Right kidney (tissue), 1 donor: ENCODE data around the gene CABP4.
"Not testable (repeated sequence)": the region's sequence is repeated elsewhere in the genome, so short reads cannot be mapped to it uniquely, and the experiment has no call there.

ENCODE experiments used
- DNase-seq: peaks from one replicate; pipeline ENCODE4 v3.0.0-alpha.2; 2016

Gene CABP4

DNA sequence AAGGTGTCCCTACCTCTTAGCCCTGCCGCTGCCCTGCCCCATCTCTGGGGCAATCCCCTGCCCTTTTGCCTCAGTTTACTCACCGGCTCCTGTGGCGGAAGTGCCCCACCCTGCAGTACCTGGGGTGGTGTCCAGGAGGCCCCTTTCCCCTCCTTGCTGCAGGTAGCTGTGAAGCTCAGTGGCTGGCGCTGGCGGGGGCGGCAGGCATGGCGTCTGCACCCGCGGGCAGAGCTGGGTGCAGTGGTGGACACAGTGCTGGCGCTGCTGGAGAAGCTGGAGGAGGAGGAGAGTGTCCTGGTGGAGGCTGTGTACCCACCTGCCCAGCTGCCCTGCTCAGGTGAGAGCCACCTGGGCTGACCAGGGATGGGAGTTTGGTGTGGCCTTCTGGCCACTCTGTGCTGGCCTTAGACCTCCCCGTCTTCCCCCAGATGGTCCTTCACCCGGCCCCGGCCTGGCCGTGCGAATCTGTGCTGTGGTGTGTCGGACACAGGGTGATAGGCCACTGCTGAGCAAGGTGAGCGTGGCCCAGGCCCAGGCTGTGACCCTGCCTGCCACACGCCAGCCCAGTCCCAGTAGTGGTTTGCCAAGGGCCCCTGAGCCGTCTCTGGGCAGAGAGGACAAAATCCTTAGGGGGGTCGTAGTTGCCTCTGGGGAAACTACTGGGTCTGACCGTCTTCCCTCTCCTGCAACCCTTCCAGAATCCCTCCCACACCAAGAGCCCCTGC is 35.7 kb upstream of the CABP4 start:
- no peak for DNase-seq

DNA sequence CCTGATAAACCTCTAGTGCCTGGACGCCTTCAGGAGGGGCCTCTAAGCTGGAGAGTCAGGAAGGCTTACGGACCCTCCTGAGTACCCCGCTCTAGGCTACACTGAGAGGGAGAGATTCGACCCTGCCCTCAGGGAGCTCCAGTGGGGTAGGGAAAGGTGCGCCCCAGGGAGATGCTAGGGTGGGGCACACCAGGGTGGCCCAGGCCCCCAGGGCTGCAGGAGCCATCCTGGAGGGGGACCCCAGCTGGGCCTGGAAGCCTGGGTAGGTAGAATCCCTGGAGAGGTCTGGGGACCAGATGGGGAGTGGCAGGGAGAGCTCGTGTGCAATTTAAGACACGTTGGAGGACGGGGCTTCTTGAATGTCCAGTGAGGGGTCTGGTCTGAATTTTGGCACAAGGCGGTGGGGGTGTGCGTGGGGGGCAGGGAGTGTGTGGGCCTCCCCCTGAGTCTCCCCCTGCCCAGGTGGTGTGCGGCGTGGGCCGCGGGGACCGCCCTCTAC is 35.0 kb upstream of the CABP4 start:
- DNase-seq: peak; percentile 54

DNA sequence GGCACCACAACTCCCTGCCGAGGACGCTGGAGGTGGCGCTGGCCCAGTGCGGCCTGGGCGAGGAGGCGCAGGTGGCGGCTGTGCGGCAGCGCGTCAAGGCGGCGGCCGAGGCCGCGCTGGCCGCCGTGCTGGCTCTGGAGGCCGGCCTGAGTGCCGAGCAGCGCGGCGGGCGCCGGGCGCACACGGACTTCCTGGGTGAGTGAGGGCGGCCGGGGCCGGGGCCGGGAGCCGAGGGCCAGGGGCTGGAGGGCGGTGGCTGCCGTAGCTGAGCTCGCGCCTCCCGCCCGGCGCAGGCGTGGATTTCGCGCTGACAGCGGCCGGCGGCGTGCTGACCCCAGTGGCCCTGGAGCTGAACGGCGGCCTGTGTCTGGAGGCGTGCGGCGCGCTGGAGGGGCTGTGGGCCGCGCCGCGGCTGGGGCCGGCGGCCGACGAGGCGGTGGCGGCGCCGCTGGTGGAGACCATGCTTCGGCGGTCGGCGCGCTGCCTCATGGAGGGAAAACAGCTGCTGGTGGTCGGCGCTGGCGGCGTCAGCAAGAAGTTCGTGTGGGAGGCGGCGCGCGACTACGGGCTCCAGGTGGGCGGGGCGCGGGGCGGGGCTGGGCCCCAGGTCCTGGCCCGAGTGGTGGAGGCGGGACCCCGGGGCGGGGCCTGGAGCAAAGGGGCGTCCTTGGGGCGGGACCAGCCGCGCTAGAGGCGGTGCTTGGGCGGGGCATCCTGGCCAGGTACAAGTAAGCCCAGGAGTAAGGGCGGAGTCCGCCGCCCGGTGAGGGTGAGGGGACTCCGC is 34.3 kb upstream of the CABP4 start:
- DNase-seq: peak; percentile 84

DNA sequence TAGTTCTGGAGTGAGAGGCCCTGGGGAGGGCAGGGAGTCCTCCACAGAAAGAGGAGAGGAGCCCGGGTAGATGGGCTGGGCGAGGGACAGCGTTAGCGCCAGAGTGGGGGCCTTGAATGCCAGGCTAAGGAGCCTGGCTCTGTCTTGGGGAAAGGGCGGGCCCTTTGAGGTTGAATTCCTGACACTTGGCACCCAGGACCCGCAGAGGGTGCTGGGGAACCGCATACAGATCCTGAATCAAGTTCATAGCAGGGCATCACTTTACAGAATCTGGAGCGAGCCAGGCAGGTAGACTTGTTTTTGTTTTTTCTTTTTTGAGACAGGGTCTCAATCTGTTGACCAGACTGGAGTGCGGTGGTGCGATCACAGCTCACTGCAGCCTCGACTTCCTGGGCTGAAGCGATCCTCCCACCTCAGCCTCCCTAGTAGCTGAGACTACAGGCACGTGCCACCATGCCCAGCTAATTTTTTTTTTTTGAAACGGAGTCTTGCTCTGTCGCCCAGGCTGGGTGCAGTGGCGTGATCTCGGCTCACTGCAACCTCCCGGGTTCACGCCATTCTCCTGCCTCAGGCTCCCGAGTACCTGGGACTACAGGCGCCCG is 33.6 kb upstream of the CABP4 start:
- no peak for DNase-seq

DNA sequence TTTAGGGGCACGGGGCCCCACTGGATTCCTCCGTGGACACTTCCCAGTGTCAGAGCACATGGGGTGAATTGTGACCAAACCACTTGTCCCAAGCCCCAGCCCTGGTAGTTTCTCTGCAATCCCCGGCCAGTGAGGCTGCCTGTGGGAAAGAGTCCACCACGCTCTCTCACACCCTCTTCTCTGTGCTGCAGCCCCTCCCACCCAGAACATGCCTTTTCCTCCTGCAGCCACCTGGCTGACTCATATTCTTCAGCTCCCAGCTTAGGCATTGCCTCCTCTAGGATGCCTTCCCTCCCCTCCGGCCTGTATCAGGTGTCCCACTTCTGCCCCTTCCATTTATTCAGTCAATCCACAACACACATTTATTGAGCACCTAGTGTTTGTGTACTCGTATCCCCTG is 32.3 kb upstream of the CABP4 start:
- DNase-seq: no peak

DNA sequence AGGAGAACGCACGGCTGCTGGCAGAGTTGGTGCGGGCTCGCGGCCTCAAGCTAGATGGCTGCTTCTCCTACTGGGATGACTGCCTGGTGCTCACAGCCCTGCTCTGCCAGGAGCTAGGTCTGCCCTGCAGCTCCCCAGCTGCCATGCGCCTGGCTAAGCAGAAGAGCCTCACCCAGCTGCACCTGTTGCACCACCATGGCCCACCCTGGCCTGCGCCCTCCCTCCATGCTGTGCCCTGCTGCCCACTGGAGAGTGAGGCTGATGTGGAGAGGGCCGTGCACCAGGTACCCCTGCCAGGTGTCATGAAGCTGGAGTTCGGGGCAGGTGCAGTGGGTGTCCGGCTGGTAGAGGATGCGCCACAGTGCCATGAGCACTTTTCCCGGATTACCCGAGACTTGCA is 31.7 kb upstream of the CABP4 start:
- DNase-seq: no peak

DNA sequence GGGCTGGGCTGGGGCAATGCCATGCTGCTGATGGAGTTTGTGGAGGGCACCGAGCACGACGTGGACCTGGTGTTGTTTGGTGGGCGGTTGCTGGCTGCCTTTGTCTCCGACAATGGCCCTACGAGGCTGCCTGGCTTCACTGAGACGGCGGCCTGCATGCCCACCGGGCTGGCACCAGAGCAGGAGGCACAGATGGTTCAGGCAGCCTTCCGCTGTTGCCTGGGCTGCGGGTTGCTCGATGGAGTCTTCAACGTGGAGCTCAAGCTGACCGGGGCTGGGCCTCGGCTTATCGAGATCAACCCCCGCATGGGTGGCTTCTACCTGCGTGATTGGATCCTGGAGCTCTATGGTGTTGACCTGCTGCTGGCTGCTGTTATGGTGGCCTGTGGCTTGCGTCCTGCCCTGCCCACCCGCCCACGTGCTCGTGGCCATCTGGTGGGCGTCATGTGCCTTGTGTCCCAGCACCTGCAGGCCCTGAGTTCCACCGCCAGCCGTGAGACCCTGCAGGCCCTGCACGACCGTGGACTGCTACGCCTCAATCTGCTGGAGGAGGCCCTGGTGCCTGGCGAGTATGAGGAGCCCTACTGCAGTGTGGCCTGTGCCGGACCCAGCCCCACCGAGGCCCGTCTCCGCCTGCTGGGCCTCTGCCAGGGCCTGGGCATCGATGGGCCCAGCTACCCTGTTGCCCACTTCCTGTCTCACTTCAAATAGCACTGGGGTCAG is 31.1 kb upstream of the CABP4 start:
- no peak for DNase-seq

DNA sequence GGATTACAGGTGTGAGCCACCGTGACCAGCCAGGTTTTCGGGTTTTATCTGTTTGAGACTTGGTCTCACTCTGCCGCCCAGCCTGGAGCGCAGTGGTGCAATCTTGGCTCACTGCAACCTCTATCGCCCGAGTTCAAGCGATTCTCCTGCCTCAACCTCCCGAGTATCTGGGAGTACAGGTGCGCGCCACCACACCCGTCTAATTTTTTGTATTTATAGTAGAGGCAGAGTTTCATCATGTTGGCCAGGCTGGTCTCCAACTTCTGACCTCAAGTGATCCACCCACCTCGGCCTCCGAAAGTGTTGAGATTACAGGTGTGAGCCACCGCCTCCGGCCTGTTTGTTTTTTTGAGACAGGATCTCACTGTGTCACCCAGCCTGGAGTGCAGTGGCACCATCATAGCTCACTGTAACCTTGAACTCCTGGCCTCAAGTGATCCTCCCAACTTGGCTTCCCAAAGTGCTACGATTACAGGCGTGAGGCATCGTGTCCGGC is 27.7 kb upstream of the CABP4 start:
- DNase-seq: not testable (repeated sequence)

DNA sequence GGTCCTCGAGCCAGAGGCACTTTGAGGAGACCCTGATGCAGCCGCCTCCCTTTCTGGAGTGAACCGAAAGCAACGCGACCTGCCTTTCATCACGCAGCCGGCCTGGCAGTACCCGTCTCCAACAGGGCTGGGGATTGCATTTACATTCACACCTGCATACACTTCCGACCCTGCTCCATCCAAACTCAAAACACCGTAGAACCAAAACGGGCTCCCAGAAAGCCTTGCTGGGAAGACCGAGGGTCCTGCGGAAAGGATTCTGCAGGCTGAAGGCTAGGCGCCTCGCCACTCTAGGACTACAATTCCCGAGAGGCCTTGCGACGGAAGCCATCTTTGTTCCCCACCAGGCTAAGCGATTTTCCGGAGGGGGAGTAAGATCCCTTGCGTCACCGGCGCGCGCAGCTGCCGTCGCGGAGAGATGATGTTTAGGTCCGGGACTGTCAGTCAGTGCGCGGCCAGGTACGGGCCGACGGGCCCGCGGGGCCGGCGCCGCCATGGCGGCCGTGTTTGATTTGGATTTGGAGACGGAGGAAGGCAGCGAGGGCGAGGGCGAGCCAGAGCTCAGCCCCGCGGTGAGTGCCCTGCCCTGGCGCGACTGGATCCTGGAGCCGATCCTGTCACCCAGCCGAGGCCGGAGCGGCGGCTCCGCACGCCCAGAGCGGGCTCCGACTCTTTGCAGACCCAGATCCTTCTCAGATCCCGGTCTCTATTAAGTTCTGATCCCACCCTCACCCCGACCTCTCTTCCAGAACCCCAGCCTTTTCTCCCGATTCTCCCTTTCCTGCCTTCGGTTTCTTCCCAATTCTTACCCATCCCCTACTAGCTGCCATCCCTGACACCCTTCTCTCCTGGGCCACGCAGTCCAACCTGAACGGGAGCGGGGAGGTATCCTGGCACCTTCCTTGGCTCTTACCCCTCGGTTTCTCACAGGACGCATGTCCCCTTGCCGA is 26.8 kb upstream of the CABP4 start, which contains the start of gene RPS6KB2:
TSS of gene RPS6KB2 (plus strand) at position 443 of the 950 bp plus-strand sequence. CDS start at position 495, 52 bp downstream.
- peak; percentile 97 for DNase-seq

DNA sequence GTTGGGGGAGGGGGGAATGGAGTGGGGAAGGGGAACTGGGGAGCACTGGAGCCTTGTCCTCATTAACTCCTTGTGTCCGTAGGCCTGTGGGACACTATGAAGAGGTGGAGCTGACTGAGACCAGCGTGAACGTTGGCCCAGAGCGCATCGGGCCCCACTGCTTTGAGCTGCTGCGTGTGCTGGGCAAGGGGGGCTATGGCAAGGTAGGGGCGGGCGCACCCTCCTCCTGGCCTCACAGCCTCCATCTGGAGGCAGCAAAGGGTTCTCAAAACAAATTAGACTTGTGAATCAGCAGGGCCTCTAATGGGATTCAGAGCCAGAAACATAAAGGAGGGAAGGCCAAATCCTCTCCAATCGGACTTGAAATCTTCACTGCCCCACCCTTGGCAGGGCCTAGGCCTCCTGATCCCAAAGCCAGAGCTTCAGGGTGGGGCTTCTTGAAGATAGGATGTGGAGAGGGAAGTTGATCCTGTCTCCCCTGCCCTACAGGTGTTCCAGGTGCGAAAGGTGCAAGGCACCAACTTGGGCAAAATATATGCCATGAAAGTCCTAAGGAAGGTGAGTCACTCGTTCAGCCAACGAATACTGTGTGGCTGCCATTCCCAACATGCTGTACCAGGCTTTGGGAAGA is 26.0 kb upstream of the CABP4 start:
- DNase-seq: no peak

DNA sequence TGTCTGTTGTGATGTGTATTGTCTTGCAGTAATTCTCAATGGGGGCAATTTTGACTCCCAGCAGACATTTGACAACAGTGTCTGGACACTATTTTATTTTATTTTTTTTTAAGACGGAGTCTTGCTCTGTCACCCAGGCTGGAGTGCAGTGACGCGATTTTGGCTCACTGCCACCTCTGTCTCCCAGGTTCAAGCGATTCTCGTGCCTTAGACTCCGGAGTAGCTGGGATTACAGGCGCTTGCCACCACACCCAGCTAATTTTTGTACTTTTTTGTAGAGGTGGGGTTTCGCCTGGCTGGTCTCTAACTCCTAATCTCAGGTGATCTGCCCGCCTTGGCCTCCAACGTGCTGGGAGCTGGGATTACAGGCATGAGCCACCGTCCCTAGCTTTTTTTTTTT is 25.4 kb upstream of the CABP4 start:
- no peak for DNase-seq

DNA sequence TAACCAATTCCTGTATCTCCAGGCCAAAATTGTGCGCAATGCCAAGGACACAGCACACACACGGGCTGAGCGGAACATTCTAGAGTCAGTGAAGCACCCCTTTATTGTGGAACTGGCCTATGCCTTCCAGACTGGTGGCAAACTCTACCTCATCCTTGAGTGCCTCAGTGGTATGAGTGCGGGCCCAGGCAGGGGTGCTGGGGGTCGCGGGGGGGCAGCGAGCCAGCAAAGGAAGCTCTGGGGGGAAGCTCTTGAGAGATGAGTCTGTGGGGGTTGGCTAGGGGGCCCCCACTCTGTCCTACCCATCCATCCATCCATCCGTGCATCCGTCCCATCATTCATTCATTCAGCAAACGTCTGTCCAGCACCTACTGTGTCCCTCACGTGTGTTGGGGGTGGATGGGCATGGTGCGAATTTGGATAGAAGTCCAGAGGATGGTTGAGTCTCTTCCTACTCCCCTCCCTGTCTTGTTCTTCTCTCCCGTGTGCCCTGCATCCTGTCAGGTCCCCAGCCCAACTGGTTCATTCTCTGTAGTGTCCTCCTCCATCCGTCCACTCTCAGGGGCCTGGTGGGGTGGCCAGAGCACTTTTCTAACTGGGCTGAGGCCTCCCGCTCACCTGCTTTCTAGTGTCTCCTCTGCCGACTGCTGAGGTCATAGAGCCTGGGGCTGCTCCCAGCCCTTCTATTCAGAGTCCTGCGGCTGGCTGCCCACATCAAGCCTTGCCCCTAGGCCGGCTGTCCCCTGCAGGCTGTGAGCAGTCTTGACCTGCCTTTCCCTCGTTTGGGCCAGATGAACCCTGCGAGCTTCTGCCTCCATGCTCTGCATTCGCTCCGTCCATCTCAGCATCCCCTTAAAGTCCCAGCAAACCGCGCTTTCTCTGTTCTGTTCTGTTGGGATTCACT is 23.6 kb upstream of the CABP4 start:
- no peak for DNase-seq

DNA sequence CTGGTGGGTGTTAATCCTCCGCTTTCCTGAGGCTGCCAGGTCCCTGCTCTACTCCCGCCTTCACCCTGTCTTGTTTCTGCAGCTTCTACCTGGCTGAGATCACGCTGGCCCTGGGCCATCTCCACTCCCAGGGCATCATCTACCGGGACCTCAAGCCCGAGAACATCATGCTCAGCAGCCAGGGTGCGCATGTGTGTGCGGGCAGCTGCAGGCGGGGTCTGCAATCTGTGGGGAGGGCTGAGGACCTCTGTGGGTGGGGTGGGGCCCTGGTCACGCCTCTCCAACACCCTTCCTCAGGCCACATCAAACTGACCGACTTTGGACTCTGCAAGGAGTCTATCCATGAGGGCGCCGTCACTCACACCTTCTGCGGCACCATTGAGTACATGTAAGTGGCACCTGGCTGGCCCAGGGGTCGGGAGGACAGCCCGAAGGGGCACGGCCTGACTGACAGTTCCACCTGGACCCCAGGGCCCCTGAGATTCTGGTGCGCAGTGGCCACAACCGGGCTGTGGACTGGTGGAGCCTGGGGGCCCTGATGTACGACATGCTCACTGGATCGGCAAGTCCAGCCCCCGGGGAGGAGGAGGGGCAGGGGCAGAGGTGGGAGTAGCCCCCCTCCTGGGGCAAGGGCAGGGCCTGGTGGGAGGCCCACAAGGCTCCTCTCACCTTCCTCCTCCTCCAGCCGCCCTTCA is 22.4 kb upstream of the CABP4 start:
- DNase-seq: no peak

DNA sequence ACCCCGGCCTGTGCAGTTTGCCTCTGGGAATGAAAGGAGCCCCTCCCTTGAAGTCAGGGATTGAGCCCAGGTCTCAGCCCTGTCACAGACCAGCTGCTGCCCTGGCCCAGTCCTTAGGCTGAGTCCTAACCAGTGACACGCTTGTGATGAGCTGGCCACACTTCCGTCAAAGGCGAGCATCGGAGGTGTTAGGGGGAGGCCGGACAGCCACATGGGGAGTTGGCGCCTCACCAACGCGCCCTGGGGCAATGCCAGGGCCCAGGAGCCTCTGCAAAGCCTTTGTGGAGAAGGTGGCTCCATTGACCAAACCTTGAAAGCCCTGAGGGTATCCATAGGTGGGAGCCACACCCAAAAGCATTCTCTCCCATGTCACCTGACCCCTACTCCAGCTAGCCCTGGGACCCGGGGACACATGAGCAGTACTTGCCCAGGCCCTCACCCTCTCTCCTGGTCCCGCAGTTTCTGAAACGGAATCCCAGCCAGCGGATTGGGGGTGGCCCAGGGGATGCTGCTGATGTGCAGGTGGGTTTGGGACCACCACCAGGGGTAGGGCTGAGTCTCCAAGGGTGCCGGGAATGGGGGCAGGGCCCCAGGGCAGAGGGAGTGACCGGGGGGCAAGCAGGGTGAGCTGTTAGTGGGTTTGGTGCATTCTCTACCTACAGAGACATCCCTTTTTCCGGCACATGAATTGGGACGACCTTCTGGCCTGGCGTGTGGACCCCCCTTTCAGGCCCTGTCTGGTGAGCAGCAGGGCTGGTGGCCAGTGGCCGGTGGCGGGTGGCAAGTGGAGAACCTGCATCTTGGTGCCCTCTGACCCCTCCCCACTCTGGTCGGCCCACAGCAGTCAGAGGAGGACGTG is 21.4 kb upstream of the CABP4 start:
- DNase-seq: no peak

DNA sequence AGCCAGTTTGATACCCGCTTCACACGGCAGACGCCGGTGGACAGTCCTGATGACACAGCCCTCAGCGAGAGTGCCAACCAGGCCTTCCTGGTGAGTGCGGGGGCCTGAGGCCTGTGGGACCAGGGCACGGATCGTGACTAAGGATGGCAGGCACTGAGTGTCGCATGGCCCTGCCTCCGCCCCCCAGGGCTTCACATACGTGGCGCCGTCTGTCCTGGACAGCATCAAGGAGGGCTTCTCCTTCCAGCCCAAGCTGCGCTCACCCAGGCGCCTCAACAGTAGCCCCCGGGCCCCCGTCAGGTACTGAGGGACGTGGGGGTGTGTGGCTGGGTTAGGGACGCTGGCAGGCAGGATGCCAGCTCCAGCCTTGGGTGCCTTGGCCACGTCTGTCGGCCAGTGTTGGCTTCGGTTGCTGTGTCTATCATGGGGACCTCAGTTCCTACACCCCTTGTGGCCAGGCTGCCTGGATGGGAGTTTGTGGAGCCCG is 20.7 kb upstream of the CABP4 start:
- DNase-seq: no peak

DNA sequence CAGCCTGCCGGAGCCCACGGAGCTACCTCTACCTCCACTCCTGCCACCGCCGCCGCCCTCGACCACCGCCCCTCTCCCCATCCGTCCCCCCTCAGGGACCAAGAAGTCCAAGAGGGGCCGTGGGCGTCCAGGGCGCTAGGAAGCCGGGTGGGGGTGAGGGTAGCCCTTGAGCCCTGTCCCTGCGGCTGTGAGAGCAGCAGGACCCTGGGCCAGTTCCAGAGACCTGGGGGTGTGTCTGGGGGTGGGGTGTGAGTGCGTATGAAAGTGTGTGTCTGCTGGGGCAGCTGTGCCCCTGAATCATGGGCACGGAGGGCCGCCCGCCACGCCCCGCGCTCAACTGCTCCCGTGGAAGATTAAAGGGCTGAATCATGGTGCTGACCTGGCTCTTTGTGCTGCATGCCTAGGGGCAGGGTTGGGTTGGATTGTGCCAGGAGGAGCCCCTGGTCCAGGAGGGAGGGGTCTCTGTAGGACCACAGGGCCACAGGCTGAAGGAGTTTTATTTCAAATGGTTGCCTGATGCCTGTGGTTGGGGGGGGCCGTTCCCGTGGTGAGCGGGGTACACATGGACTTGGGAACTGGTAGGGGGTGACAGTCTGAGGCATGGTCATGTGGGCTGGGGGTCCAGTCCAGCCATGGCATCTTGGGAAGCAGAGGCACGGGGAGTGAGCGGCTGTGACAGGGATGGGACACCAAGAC is 20.0 kb upstream of the CABP4 start:
- no peak for DNase-seq
